ENCODE measurements around the gene KCTD21.

DNA sequence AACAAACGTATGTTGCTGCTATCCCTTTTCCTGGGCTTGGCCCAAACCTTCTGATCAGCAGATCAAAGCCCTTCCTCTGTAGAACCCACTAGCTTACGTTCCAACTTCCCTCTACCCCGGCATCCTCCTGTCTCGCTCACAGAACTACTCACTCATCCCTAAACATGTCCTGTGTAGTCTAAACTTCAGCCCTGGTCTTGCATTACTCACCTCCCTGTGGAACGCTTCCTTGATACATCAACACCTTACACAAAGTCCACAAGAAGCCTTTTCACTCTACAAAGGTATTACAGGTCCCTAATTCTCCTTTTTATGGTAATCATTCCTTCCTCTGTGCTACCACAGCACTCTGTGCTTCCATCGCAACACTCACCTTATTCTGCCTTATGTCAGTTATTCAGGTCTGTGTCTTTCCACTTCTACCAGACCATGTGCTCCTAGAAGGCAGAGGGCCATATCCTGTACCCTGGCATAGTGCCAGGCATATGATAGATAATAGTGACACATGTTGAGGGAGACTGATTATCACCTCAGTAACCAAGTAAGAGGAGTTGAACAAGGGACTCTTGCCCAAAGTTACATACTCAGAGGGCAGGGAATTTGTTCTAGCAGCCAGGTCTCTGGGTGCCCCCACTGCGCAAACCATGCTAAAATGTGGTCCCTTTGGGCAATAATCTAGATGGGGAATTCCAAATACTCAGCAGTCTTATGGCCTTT lies 41.9 kb upstream of the KCTD21 start:
- TF ChIP-seq GATA2 (IDR thresholded peaks at IDR 0.05; ENCODE audit: low read depth, low read length), result no peak
- TF ChIP-seq GATA3 (IDR thresholded peaks at IDR 0.05; ENCODE audit: low read depth, low read length), result no peak
